ENCODE measurements around the gene FGF14. TPM values are rescaled to one million over a fixed set of nuclear protein-coding genes. Genes with fewer than 3 reads are reported as not detected.

Gene FGF14
- polyA plus RNA-seq, 6 donors from 2014 or later: not detected

GRCh38 chr13:101896541-101896940, 505.3 kb downstream of the FGF14 start:
- Mint-ChIP-seq H3K4me1 (no peaks in the 10 kb centered on the region), H3K27ac (no peak overlapping the region), H3K27me3 (peaks cover 0 to 5% (median 0%) of the 10 kb centered on the region in 3 donors), H3K36me3 (no peaks in the 10 kb centered on the region), H3K4me3 (no peak overlapping the region), H3K9me3 (peaks cover 0 to 4% (median 0%) of the 10 kb centered on the region in 7 donors)
- DNase-seq: no peak
- no peak for ATAC-seq (ENCODE audit: low read depth in 2 of 2)

- ATAC-seq (ENCODE audit: low read depth in 2 of 2) (no peak), DNase-seq (no peak)
- Mint-ChIP-seq H3K36me3 (no peaks in the 10 kb centered on the region), H3K27me3 (peaks cover 0 to 5% (median 0%) of the 10 kb centered on the region in 3 donors), H3K4me3 (no peak overlapping the region), H3K27ac (no peak overlapping the region), H3K4me1 (no peaks in the 10 kb centered on the region), H3K9me3 (peaks cover 0 to 4% (median 0%) of the 10 kb centered on the region in 7 donors)
These were observed 508.8 kb downstream of the FGF14 start for GRCh38 chr13:101893021-101893420.

DNA sequence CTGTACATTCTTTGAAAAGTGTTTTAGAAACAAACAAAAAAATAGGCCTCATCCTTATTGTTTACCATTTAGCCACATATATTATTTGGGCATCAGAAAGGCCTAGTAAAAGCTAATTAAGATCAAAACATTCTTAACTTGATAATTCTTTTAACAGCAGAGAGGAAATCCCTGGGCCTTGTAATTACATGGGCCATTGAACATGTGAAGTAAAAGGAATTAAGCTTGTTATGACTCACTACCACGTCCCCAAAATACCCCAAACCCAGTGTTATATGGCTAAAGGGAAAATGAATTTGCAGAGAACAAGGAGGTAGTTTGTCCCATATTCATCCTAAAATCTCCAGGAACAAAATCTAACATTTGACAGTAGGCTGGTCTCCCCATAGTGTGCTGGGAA, 509.6 kb downstream of the FGF14 start:
- peaks cover 0 to 5% (median 0%) of the 10 kb centered on the region in 3 donors for H3K27me3 Mint-ChIP-seq
- no peak overlapping the region for H3K27ac Mint-ChIP-seq
- peaks cover 0 to 4% (median 0%) of the 10 kb centered on the region in 7 donors for H3K9me3 Mint-ChIP-seq
- DNase-seq (no peak), ATAC-seq (ENCODE audit: low read depth in 2 of 2) (no peak)
- no peaks in the 10 kb centered on the region for H3K4me1 Mint-ChIP-seq
- H3K4me3 Mint-ChIP-seq: no peak overlapping the region
- no peaks in the 10 kb centered on the region for H3K36me3 Mint-ChIP-seq

DNA sequence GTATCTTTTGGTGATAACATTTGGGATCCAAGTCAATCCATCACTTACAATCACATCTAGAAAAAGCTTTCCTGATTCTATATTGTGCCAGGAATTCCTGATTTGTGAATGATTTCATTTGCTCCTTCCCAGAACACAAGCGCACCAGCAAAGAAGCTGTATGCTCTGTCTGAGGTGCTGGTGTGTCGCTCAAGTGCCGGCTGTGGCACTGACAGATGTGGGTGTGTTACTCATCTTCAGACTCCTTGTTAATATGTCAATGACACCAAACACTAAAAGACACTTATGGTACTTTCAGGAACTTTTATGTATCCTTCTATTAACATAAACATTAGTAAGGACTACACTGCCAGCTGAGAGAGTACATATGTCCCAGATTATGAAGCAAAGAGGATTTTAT, 520.3 kb downstream of the FGF14 start:
- no peaks in the 10 kb centered on the region for H3K4me1 Mint-ChIP-seq
- H3K9me3 Mint-ChIP-seq: peaks cover 0 to 5% (median 0%) of the 10 kb centered on the region in 7 donors
- H3K27ac Mint-ChIP-seq: no peak overlapping the region
- no peak overlapping the region for H3K4me3 Mint-ChIP-seq
- DNase-seq (no peak), ATAC-seq (ENCODE audit: low read depth in 2 of 2) (no peak)
- H3K27me3 Mint-ChIP-seq: peaks cover 0 to 7% (median 5%) of the 10 kb centered on the region in 3 donors
- H3K36me3 Mint-ChIP-seq: no peaks in the 10 kb centered on the region

GRCh38 chr13:101880581-101880980, 521.3 kb downstream of the FGF14 start:
- Mint-ChIP-seq H3K4me1 (no peaks in the 10 kb centered on the region), H3K27ac (no peak overlapping the region), H3K9me3 (peaks cover 0 to 5% (median 0%) of the 10 kb centered on the region in 7 donors), H3K27me3 (peaks cover 0 to 7% (median 5%) of the 10 kb centered on the region in 3 donors), H3K4me3 (no peak overlapping the region), H3K36me3 (no peaks in the 10 kb centered on the region)
- DNase-seq (no peak), ATAC-seq (ENCODE audit: low read depth in 2 of 2) (no peak)

- ATAC-seq (ENCODE audit: low read depth in 2 of 2): no peak
These were observed 524.9 kb downstream of the FGF14 start for GRCh38 chr13:101876951-101877350.

GRCh38 chr13:101875717-101876393, 526.0 kb downstream of the FGF14 start:
- no peak for ATAC-seq (ENCODE audit: low read depth in 2 of 2)
- peaks cover 0 to 5% (median 0%) of the 10 kb centered on the region in 7 donors for H3K9me3 Mint-ChIP-seq
- H3K4me3 Mint-ChIP-seq: no peak overlapping the region
- H3K36me3 Mint-ChIP-seq: no peaks in the 10 kb centered on the region
- H3K27ac Mint-ChIP-seq: no peak overlapping the region
- H3K27me3 Mint-ChIP-seq: peaks cover 0 to 7% (median 5%) of the 10 kb centered on the region in 3 donors
- H3K4me1 Mint-ChIP-seq: no peaks in the 10 kb centered on the region
- DNase-seq: no peak

More at GRCh38 chr13:101876951-101877350, 524.9 kb downstream of the FGF14 start:
- Mint-ChIP-seq H3K4me3 (no peak overlapping the region), H3K9me3 (peaks cover 0 to 5% (median 0%) of the 10 kb centered on the region in 7 donors), H3K27ac (no peak overlapping the region), H3K4me1 (no peaks in the 10 kb centered on the region), H3K36me3 (no peaks in the 10 kb centered on the region), H3K27me3 (peaks cover 0 to 7% (median 5%) of the 10 kb centered on the region in 3 donors)
- no peak for DNase-seq

DNA sequence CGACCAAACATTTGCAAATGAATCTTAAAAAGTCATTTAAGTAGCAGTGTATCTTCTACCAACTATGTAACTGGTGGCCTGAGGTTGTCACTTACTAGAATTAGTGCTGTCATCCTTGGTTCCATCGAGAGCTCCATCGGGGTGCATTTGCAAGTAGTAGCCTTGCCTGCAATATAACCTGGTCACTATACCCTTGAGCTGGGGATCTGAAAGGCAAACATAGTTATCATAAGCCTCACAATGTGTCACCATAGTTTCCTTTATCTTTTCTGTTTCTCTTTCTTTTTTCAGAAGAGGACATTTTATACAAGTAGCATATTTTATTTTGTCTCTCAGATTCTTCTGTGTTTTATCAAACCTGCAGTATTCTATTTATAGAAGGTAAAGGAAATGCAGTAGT, 526.8 kb downstream of the FGF14 start:
- ATAC-seq (ENCODE audit: low read depth in 2 of 2) (no peak), DNase-seq (no peak)

GRCh38 chr13:101869553-101869952, 532.3 kb downstream of the FGF14 start:
- Mint-ChIP-seq H3K36me3 (no peaks in the 10 kb centered on the region), H3K4me3 (no peak overlapping the region), H3K27ac (no peak overlapping the region), H3K27me3 (peaks cover 0 to 5% (median 4%) of the 10 kb centered on the region in 3 donors), H3K9me3 (no peaks in the 10 kb centered on the region), H3K4me1 (no peaks in the 10 kb centered on the region)
- ATAC-seq (ENCODE audit: low read depth in 2 of 2): no peak
- DNase-seq: no peak

More for the DNA sequence above, 526.8 kb downstream of the FGF14 start:
- Mint-ChIP-seq H3K9me3 (peaks cover 0 to 5% (median 0%) of the 10 kb centered on the region in 7 donors), H3K27ac (peak overlapping the region in 1 of 6 donors; percentile 39), H3K4me1 (no peaks in the 10 kb centered on the region), H3K4me3 (no peak overlapping the region), H3K36me3 (no peaks in the 10 kb centered on the region), H3K27me3 (peaks cover 0 to 7% (median 5%) of the 10 kb centered on the region in 3 donors)

DNA sequence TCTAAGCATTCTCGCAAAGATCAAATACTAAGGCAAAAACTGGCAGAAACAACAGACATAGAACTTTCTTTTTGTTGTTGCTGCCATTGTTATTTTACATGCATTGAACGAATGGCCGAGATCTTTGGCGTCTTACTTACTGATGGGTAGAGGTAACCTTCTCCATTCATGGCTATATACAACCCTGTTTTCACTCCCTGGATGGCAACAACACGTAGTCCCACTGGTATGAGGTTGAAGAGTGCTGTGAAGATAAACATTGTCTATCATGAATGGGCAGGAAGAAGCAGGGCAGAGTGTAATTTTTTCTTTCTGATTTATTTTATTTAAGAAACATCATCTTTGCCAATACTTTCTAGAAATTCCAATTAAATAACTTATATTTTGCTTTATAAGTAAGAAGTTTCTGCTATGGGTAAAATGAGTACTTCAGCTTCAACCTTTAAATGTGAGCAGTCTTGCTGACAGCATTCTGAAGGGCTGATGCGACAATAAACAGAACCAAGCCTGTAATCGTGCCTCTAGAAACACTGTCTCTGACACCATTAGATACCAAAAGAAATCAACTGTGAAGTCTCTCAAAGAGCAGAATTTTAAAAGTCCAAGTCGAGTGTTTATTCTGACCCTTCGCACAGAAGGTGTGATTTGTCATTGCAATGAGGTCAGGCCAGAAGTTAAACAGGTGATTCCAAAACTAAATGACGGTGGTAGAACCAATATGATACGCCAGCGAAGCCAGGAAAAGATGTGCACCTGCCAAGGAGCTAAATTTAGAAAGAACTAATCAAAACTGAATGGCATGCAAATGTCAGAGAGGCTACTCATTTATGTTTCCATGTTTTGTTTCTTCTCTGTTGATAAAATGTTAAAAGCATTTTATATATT, 533.0 kb downstream of the FGF14 start:
- Mint-ChIP-seq H3K36me3 (no peaks in the 10 kb centered on the region), H3K9me3 (no peaks in the 10 kb centered on the region), H3K27ac (no peak overlapping the region), H3K27me3 (peaks cover 0 to 5% (median 4%) of the 10 kb centered on the region in 3 donors), H3K4me1 (no peaks in the 10 kb centered on the region), H3K4me3 (no peak overlapping the region)
- DNase-seq (no peak), ATAC-seq (ENCODE audit: low read depth in 2 of 2) (no peak)

GRCh38 chr13:101866889-101867581, 534.8 kb downstream of the FGF14 start:
- H3K4me1 Mint-ChIP-seq: no peaks in the 10 kb centered on the region
- no peaks in the 10 kb centered on the region for H3K9me3 Mint-ChIP-seq
- H3K27ac Mint-ChIP-seq: no peak overlapping the region
- ATAC-seq (ENCODE audit: low read depth in 2 of 2): no peak
- H3K4me3 Mint-ChIP-seq: peak overlapping the region in 1 of 8 donors; percentile 17
- peaks cover 0 to 5% (median 4%) of the 10 kb centered on the region in 3 donors for H3K27me3 Mint-ChIP-seq
- H3K36me3 Mint-ChIP-seq: no peaks in the 10 kb centered on the region
- DNase-seq: no peak

- no peak overlapping the region for H3K4me3 Mint-ChIP-seq
- H3K4me1 Mint-ChIP-seq: no peaks in the 10 kb centered on the region
- H3K9me3 Mint-ChIP-seq: no peaks in the 10 kb centered on the region
- no peak for ATAC-seq (ENCODE audit: low read depth in 2 of 2)
- H3K27me3 Mint-ChIP-seq: no peaks in the 10 kb centered on the region
- no peak overlapping the region for H3K27ac Mint-ChIP-seq
- no peak for DNase-seq
- H3K36me3 Mint-ChIP-seq: no peaks in the 10 kb centered on the region
These were observed 543.0 kb downstream of the FGF14 start for GRCh38 chr13:101858860-101859259.

DNA sequence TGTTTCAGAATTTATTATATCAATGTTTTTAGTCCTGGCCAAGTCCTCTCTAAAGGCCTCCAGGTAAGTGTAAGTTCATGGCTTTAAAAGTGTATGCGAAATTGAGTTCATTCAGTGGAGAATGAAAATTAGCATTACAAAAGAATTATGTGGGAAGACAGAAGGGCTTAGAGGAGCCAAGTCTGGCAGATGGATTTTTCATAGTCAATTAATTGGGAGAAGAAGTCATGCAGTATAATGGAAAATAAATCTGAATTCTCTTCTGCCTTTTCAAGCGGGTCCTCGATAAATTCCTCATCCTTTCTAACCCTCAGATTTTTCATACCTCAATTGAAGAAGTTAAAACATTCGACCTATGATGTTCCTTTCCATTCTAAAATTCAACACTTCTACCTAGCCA, 555.1 kb downstream of the FGF14 start:
- DNase-seq (no peak), ATAC-seq (ENCODE audit: low read depth in 2 of 2) (no peak)
- H3K4me3 Mint-ChIP-seq: no peak overlapping the region
- no peaks in the 10 kb centered on the region for H3K27me3 Mint-ChIP-seq
- H3K36me3 Mint-ChIP-seq: no peaks in the 10 kb centered on the region
- H3K27ac Mint-ChIP-seq: no peak overlapping the region
- no peaks in the 10 kb centered on the region for H3K4me1 Mint-ChIP-seq
- H3K9me3 Mint-ChIP-seq: no peaks in the 10 kb centered on the region

All from naive B cell (primary cell).